SKM-1 treated with dmso at 0.1 percent for 144 hours (cell line): ENCODE data around the gene ARRB1.
"Not testable (repeated sequence)": the region's sequence is repeated elsewhere in the genome, so short reads cannot be mapped to it uniquely, and the experiment has no call there.

Experiments used
- DNase-seq: peaks from one replicate; lab custom pipeline; 2025; ENCODE audit not compliant: unreplicated experiment; lab: John Stamatoyannopoulos, UW

The ARRB1 gene

GRCh38 chr11:75371949-75372876 lies 20.8 kb upstream of the ARRB1 start:
- DNase-seq, result no peak

GRCh38 chr11:75369560-75370255 lies 18.2 kb upstream of the ARRB1 start:
- peak; percentile 80 for DNase-seq

GRCh38 chr11:75366826-75367225 lies 15.4 kb upstream of the ARRB1 start:
- not testable (repeated sequence) for DNase-seq

GRCh38 chr11:75365711-75366181 lies 14.3 kb upstream of the ARRB1 start:
- peak; percentile 68 for DNase-seq

GRCh38 chr11:75362285-75362684 lies 10.8 kb upstream of the ARRB1 start:
- not testable (repeated sequence) for DNase-seq

- DNase-seq, result no peak
Measured at GRCh38 chr11:75356613-75357012, 5.2 kb upstream of the ARRB1 start.

GRCh38 chr11:75355051-75355450 lies 3.6 kb upstream of the ARRB1 start:
- no peak for DNase-seq

- no peak for DNase-seq
Measured at GRCh38 chr11:75352588-75353206, 1.2 kb upstream of the ARRB1 start.

- peak; percentile 89 for DNase-seq
Measured at GRCh38 chr11:75351791-75352587, 528 bp upstream of the ARRB1 start.

GRCh38 chr11:75350743-75351540 lies 519 bp downstream of the ARRB1 start:
- DNase-seq, result no peak

GRCh38 chr11:75350122-75350742 lies 1.2 kb downstream of the ARRB1 start:
- no peak for DNase-seq

GRCh38 chr11:75349521-75350116 lies 1.8 kb downstream of the ARRB1 start:
- DNase-seq, result peak; percentile 52

- DNase-seq, result no peak
Measured at GRCh38 chr11:75347781-75348566, 3.5 kb downstream of the ARRB1 start.

- DNase-seq, result no peak
Measured at GRCh38 chr11:75346912-75347647, 4.4 kb downstream of the ARRB1 start.

- DNase-seq, result no peak
Measured at GRCh38 chr11:75346296-75346695, 5.2 kb downstream of the ARRB1 start.

- no peak for DNase-seq
Measured at GRCh38 chr11:75345455-75346160, 5.9 kb downstream of the ARRB1 start.
